Ramos (cell line): ENCODE data around the gene MYOZ1.
"Not testable (repeated sequence)": the region's sequence is repeated elsewhere in the genome, so short reads cannot be mapped to it uniquely, and the experiment has no call there.

Experiments used
- in situ Hi-C: fragments of 300-500 bp; cut with MboI; formaldehyde crosslinking; loops from one replicate; pipeline ENCODE4 v1.14.3; 2022; ENCODE audit warnings: low sequenced_read_pairs; ENCODE audit not compliant: unreplicated experiment

Gene MYOZ1

GRCh38 chr10:73641328-73642060 is at the start of gene MYOZ1:
TSS of gene MYOZ1 (minus strand) at chr10:73641474. CDS start at chr10:73640017, 1,457 bp downstream.
- in situ Hi-C loops, result loop anchor here (5.0 to 10.0 kb wide), 2 partner anchors 104 to 387 kb away; partner anchors contain the start of gene MRPS16

GRCh38 chr10:73690755-73691154 is 49.5 kb upstream of the MYOZ1 start:
- in situ Hi-C loops, result not testable (repeated sequence)

- in situ Hi-C loops, result not testable (repeated sequence)
Observed at GRCh38 chr10:73689596-73689995, 48.3 kb upstream of the MYOZ1 start.

GRCh38 chr10:73687641-73688040 is 46.4 kb upstream of the MYOZ1 start:
- in situ Hi-C loops, result not testable (repeated sequence)

GRCh38 chr10:73674546-73674945 is 33.3 kb upstream of the MYOZ1 start:
- in situ Hi-C loops, result not testable (repeated sequence)

- in situ Hi-C loops, result not testable (repeated sequence)
Observed at GRCh38 chr10:73668378-73668777, 27.1 kb upstream of the MYOZ1 start.

GRCh38 chr10:73666153-73666809 is 25.0 kb upstream of the MYOZ1 start:
- in situ Hi-C loops, result not testable (repeated sequence)

- in situ Hi-C loops, result not testable (repeated sequence)
Observed at GRCh38 chr10:73665581-73665980, 24.3 kb upstream of the MYOZ1 start.

- in situ Hi-C loops, result not testable (repeated sequence)
Observed at GRCh38 chr10:73664156-73665040, 23.1 kb upstream of the MYOZ1 start.

GRCh38 chr10:73663621-73664020 is 22.3 kb upstream of the MYOZ1 start:
- in situ Hi-C loops, result not testable (repeated sequence)

GRCh38 chr10:73662705-73663104 is 21.4 kb upstream of the MYOZ1 start:
- in situ Hi-C loops, result not testable (repeated sequence)

- in situ Hi-C loops, result no loop called here
Observed at GRCh38 chr10:73655990-73656298, 14.7 kb upstream of the MYOZ1 start, which contains the start of gene SYNPO2L. TSS of gene SYNPO2L (minus strand) at chr10:73656029. CDS start at chr10:73655922, 107 bp downstream.

GRCh38 chr10:73655257-73655989 is 14.1 kb upstream of the MYOZ1 start:
- in situ Hi-C loops, result no loop called here

GRCh38 chr10:73653701-73654100 is 12.4 kb upstream of the MYOZ1 start:
- in situ Hi-C loops, result no loop called here

- in situ Hi-C loops, result no loop called here
Observed at GRCh38 chr10:73653195-73653594, 11.9 kb upstream of the MYOZ1 start.

- in situ Hi-C loops, result no loop called here
Observed at GRCh38 chr10:73650537-73651331, 9.5 kb upstream of the MYOZ1 start.

- in situ Hi-C loops, result loop anchor here (10.0 kb wide), 1 partner anchor 395 kb away; the partner anchor contains the start of gene MRPS16
Observed at GRCh38 chr10:73649876-73650536, 8.7 kb upstream of the MYOZ1 start.

GRCh38 chr10:73648975-73649829 is 7.9 kb upstream of the MYOZ1 start:
- in situ Hi-C loops, result loop anchor here (10.0 kb wide), 1 partner anchor 394 kb away; the partner anchor contains the start of gene MRPS16
